Fibroblast of skin of left biceps (primary cell): ENCODE results near the gene SATL1.
"Not testable (repeated sequence)": the region's sequence is repeated elsewhere in the genome, so short reads cannot be mapped to it uniquely, and the experiment has no call there.

ENCODE experiments used
- DNase-seq, 2 experiments: peaks; one replicate each; pipeline ENCODE4 v3.0.0-alpha.2; 2013; ENCODE audit warnings: low read depth in 2 of 2

SATL1 gene

GRCh38 chrX:85108165-85108564 lies 135.4 kb downstream of the SATL1 start:
- no peak for DNase-seq

GRCh38 chrX:85107407-85107806 lies 136.2 kb downstream of the SATL1 start:
- no peak for DNase-seq

DNA sequence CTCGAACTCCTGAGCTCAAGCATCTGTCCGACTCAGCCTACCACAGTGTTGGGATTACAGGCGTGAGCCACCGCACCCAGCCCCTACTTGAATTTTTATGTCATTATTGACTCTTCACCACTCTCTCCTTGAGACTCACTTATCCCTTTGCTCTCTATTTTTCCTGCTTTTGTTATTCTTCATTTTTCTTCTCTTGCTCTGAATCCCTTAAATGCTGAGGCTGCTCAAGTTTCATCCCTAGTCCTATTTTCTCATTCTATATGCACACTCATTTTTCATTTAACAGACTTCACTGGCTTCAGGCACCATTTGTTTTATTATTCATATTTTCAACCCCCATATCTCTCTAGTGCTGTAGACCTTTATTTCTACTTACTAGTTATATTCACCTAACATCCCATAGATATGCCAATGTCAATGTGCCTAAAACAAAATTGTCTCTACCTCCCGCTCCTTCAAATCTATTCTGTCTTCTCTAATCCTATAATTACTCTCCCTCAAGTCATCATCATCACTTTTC lies 154.2 kb downstream of the SATL1 start:
- DNase-seq = no peak

GRCh38 chrX:85084770-85085393 lies 158.7 kb downstream of the SATL1 start:
- no peak for DNase-seq

GRCh38 chrX:85077247-85077646 lies 166.3 kb downstream of the SATL1 start:
- not testable (repeated sequence) for DNase-seq

DNA sequence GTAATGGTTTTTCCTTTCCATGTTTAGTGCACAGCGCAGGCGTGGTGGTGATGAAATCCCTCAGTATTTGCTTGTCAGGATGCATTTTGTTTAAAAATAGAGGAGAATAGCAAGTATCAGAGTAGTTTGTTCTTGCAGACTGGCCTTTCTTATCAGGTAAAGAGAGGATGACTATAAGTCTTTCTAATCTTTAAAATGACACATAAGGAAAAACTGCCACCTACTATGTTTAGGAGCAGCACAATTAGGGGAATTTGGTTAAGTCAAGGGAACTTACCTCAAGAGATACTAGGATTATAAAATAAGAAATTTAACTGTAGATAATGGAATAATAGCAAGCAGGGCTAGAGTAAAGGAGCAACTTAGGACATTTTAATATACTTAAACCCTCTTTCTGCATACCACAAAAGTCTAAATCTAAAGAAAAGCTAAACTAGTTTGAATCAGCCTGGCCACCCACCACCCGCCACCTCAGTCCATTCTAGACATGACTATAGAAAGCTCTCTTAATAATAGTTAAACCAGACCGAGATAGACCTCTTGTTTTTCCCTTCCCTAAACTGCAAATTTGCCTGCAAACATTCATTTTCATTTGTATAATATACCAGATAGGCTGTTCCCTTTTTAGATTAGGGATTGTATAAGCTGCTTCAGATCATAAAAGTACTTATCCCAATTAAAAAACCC lies 177.9 kb downstream of the SATL1 start:
- DNase-seq = no peak

- DNase-seq = peak; percentile 57 to 68
Observed at GRCh38 chrX:85052636-85053343, 190.8 kb downstream of the SATL1 start.

DNA sequence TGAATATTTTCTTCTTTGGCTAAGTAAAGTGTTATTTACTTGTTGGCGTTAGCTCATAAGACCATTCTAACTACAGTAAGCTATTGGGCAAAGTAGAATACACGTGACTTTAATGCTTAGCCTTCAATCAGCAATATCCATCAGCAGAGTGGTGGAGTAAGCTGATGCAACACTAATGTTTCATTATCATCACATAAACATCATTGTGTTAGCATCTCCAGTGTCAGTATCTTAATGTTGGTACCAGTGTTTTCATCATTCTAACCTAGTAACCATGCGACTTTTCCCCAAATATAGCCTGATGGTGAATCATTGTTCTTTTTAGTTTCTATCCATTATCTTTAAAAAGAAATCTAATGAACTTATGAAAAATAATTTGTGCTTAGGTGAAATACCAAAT lies 191.4 kb downstream of the SATL1 start:
- peak in 1 of 2 experiments; percentile 6 for DNase-seq

GRCh38 chrX:85051627-85052026 lies 192.0 kb downstream of the SATL1 start:
- no peak for DNase-seq
